ENCODE results near the gene GNAI2.

DNA sequence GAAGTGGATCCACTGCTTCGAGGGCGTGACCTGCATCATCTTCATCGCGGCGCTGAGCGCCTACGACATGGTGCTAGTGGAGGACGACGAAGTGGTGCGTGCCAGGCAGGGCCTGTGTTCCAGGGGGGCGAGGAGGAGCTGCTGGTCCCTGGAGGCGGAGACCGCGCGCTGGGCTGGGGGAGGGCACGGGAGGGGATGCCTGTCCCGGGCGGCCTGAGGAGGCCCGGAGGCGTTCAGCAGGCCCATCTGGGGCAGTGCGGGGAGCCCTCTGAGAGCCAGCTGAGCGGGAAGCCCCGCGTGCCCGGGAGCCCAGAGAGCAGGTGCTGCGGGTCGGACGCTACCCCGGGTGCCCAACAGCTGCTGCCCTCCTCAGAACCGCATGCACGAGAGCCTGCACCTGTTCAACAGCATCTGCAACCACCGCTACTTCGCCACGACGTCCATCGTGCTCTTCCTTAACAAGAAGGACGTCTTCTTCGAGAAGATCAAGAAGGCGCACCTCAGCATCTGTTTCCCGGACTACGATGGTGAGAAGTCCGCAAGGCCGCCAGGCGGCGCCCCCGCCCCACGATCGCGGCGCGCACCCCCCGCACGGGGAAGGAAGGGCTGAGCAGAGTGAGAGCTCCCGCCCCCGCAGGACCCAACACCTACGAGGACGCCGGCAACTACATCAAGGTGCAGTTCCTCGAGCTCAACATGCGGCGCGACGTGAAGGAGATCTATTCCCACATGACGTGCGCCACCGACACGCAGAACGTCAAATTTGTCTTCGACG lies 41.7 kb upstream of the GNAI2 start:
- TF ChIP-seq POLR2AphosphoS5 (IDR thresholded peaks at IDR 0.05; ENCODE audit: low read depth, low read length) (no peak), TAF1 (IDR thresholded peaks at IDR 0.05; ENCODE audit: borderline replicate concordance, insufficient read depth, low read length) (no peak), FOXP2 (optimal IDR thresholded peaks at IDR 0.05; ENCODE audit: borderline replicate concordance, extremely low read depth, extremely low read length, insufficient read depth) (no peak)

Measured in PFSK-1 (cell line).